H1 (cell line): ENCODE results near the gene APOM. TPM values are rescaled to one million over a fixed set of nuclear protein-coding genes. Genes with fewer than 3 reads are reported as not detected.

Source experiments
- BCL11A ChIP-seq, 2 experiments: IDR thresholded peaks; one replicate each; pipeline ENCODE4 v1.6.1; 2011; ENCODE audit warnings: low read depth in 2 of 2, low read length in 2 of 2, mild to moderate bottlenecking in 2 of 2
- CHD7 ChIP-seq: fragments of 300-600 bp; sonication (generic); IDR thresholded peaks from 2 replicates; pipeline ENCODE4 v1.7.1; 2012; ENCODE audit warnings: low read length, moderate library complexity, mild to moderate bottlenecking, inconsistent platforms; ENCODE audit not compliant: insufficient replicate concordance
- POLR2A ChIP-seq, 2 experiments: IDR thresholded peaks; 1 replicate in 1 of 2; 2 replicates in 1 of 2; pipeline ENCODE4 v1.6.1; 2011; ENCODE audit warnings: low read depth in 2 of 2, low read length in 2 of 2, mild to moderate bottlenecking in 2 of 2; ENCODE audit errors: control extremely low read depth in 1 of 2
- polyA plus RNA-seq, 7 experiments: library from polyadenylated mRNA; depleted of rRNA in 3 of 7; stranded (reverse) in 5 of 7; unstranded in 2 of 7; fragments of >200 nt in 5 of 7; fragments of 200-250 nt in 2 of 7; gene quantifications; 1 replicate in 5 of 7; 2 replicates in 1 of 7; 4 replicates in 1 of 7; pipeline versions ENCODE4 v1.2.1 to v1.2.3, GENCODE V29; 2011 to 2013; ENCODE audit warnings: missing spikeins in 2 of 7, mixed read lengths in 2 of 7
- total RNA-seq: library from RNA; stranded (reverse); fragmentation: NEBNext Ultra II Directional; extraction: Animal tissue kit (Norgen Biotek cat#: 25700); gene quantifications from 2 replicates; pipeline ENCODE4 v1.2.1, GENCODE V29; 2021

Gene APOM
- total and polyA plus RNA-seq, 2 of the 8 experiments (the other 6 are each of a cell fraction or from before 2014, with no cell fraction given): 3.4 to 12.0 TPM

GRCh38 chr6:31651602-31652191, 4.0 kb upstream of the APOM start (continued):
- TF ChIP-seq CHD7 (no peak), POLR2A (IDR thresholded peaks at IDR 0.05; ENCODE audit: control extremely low read depth in 1 of 2, low read depth in 2 of 2, low read length in 2 of 2) (peak in 1 of 2 experiments; percentile 76; a peak in 1 of 3 replicates), BCL11A (IDR thresholded peaks at IDR 0.05; ENCODE audit: low read depth in 2 of 2, low read length in 2 of 2) (no peak)
